Esophagus squamous epithelium (tissue), 5 donors: ENCODE data around the gene SPATS2. TPM values are rescaled to one million over a fixed set of nuclear protein-coding genes. Genes with fewer than 3 reads are reported as not detected.

Experiments used
- DNase-seq: peaks from one replicate; lab custom pipeline; 2025; lab: John Stamatoyannopoulos, UW
- H3K27ac ChIP-seq, 4 donors: fragments of 200-600 bp; sonication (generic); one replicate each; pipeline ENCODE4 v1.5.1; 2016 to 2019; ENCODE audit warnings: mild to moderate bottlenecking in 1 of 4
- H3K27me3 ChIP-seq, 4 donors: fragments of 200-600 bp; sonication (generic); 1 replicate in 3 of 4; 2 replicates in 1 of 4; pipeline versions ENCODE4 v1.5.1 to v1.6.0; 2017 to 2021; ENCODE audit warnings: antibody characterized with exemption in 1 of 4
- H3K36me3 ChIP-seq, 3 donors: fragments of 200-600 bp; sonication (generic); one replicate each; pipeline ENCODE4 v1.5.1; 2016 to 2019
- H3K4me1 ChIP-seq, 3 donors: fragments of 200-600 bp; sonication (generic); one replicate each; pipeline ENCODE4 v1.5.1; 2017 to 2019
- H3K4me3 ChIP-seq, 4 donors: fragments of 200-600 bp; sonication (generic); 1 replicate in 3 of 4; 2 replicates in 1 of 4; pipeline ENCODE4 v1.5.1; 2016 to 2019; ENCODE audit warnings: mild to moderate bottlenecking in 2 of 4, moderate library complexity in 1 of 4
- H3K9me3 ChIP-seq, 3 donors: fragments of 200-600 bp; sonication (generic); one replicate each; pipeline ENCODE4 v1.5.1; 2016 to 2019
- CTCF ChIP-seq, 6 experiments: fragments of 450-650 bp in 4 of 6; fragments of 200-600 bp in 2 of 6; sonication (generic) in 2 of 6; IDR thresholded peaks; one replicate each; pipeline ENCODE4 v1.5.1; 2016 to 2019; ENCODE audit warnings: antibody characterized with exemption in 6 of 6, mild to moderate bottlenecking in 4 of 6, moderate library complexity in 4 of 6
- POLR2A ChIP-seq, 4 donors: fragments of 450-650 bp; IDR thresholded peaks; one replicate each; pipeline ENCODE4 v1.6.1; 2017; ENCODE audit warnings: antibody characterized with exemption in 4 of 4, mild to moderate bottlenecking in 4 of 4, moderate library complexity in 3 of 4
- WGBS, 2 donors: methylation state at CpG; one replicate each; pipeline ENCODE4 v1.1.5; 2018; 5-methylcytosine and 5-hydroxymethylcytosine counted together
- intact Hi-C: fragments of 100-400 bp; cut with DNase I; formaldehyde crosslinking; loops from one replicate; pipeline ENCODE4 v1.15.0; 2022
- total RNA-seq, 4 donors: library from RNA; depleted of rRNA; stranded (reverse); fragments of >200 nt; gene quantifications; one replicate each; pipeline ENCODE4 v1.1.0, GENCODE V29; 2016
- donor health status: DM: yes; HTN: yes; CAD: no.

The SPATS2 gene
- total RNA-seq, 4 donors from 2014 or later: 4.8 to 9.8 (median 8.5) TPM

GRCh38 chr12:49404956-49405355, 37.7 kb downstream of the SPATS2 start:
- Histone ChIP-seq H3K9me3 (no peaks in the 10 kb centered on the region), H3K27me3 (no peaks in the 10 kb centered on the region), H3K36me3 (no peaks in the 10 kb centered on the region), H3K4me1 (peaks cover 0 to 11% (median 4%) of the 10 kb centered on the region in 3 donors), H3K27ac (no peak overlapping the region), H3K4me3 (no peak overlapping the region)
- DNase-seq: no peak
- intact Hi-C loops: no loop called here
- no peak for TF ChIP-seq POLR2A (IDR thresholded peaks at IDR 0.05)
- TF ChIP-seq CTCF (IDR thresholded peaks at IDR 0.05): no peak

- intact Hi-C loops: no loop called here
- no peak overlapping the region for H3K27ac ChIP-seq
- no peaks in the 10 kb centered on the region for H3K27me3 ChIP-seq
- H3K4me3 ChIP-seq: no peak overlapping the region
- no peaks in the 10 kb centered on the region for H3K9me3 ChIP-seq
- WGBS, 2 donors: 67 to 75% methylated on average over 1 of the region's 1 CpG
- DNase-seq: no peak
- TF ChIP-seq CTCF (IDR thresholded peaks at IDR 0.05) (no peak), POLR2A (IDR thresholded peaks at IDR 0.05) (no peak)
- peaks cover 0 to 4% (median 0%) of the 10 kb centered on the region in 3 donors for H3K4me1 ChIP-seq
- no peaks in the 10 kb centered on the region for H3K36me3 ChIP-seq
Measured at GRCh38 chr12:49410818-49411217, 43.6 kb downstream of the SPATS2 start.

- Histone ChIP-seq H3K4me1 (peaks cover 0 to 4% (median 0%) of the 10 kb centered on the region in 3 donors), H3K36me3 (no peaks in the 10 kb centered on the region), H3K27me3 (no peaks in the 10 kb centered on the region), H3K9me3 (no peaks in the 10 kb centered on the region), H3K27ac (no peak overlapping the region), H3K4me3 (no peak overlapping the region)
- intact Hi-C loops: no loop called here
- TF ChIP-seq CTCF (IDR thresholded peaks at IDR 0.05) (no peak), POLR2A (IDR thresholded peaks at IDR 0.05) (no peak)
- 86 to 89% methylated on average over 6 of the region's 6 CpGs for WGBS, 2 donors
- no peak for DNase-seq
Measured at GRCh38 chr12:49413010-49413409, 45.7 kb downstream of the SPATS2 start.

- no peak for DNase-seq
- H3K27ac ChIP-seq: no peak overlapping the region
- TF ChIP-seq POLR2A (IDR thresholded peaks at IDR 0.05) (no peak), CTCF (IDR thresholded peaks at IDR 0.05) (no peak)
- no peaks in the 10 kb centered on the region for H3K27me3 ChIP-seq
- H3K4me3 ChIP-seq: no peak overlapping the region
- no peaks in the 10 kb centered on the region for H3K36me3 ChIP-seq
- H3K9me3 ChIP-seq: no peaks in the 10 kb centered on the region
- peaks cover 0 to 6% (median 0%) of the 10 kb centered on the region in 3 donors for H3K4me1 ChIP-seq
- intact Hi-C loops: no loop called here
Measured at GRCh38 chr12:49413796-49414195, 46.5 kb downstream of the SPATS2 start.

- DNase-seq: no peak
- Histone ChIP-seq H3K4me3 (no peak overlapping the region), H3K27me3 (no peaks in the 10 kb centered on the region), H3K9me3 (no peaks in the 10 kb centered on the region), H3K4me1 (peaks cover 0 to 12% (median 0%) of the 10 kb centered on the region in 3 donors), H3K27ac (no peak overlapping the region), H3K36me3 (no peaks in the 10 kb centered on the region)
- no peak for TF ChIP-seq CTCF (IDR thresholded peaks at IDR 0.05)
- no peak for TF ChIP-seq POLR2A (IDR thresholded peaks at IDR 0.05)
- 84 to 100% methylated on average over 2 of the region's 2 CpGs for WGBS, 2 donors
- intact Hi-C loops: no loop called here
Measured at GRCh38 chr12:49414364-49414763, 47.1 kb downstream of the SPATS2 start.
